Activated CD4-positive, alpha-beta T cell treated with anti-CD3 and anti-CD28 coated beads, Interleukin-2, amount 10 ng/mL, durations not matched to agents 24 days and 14 days (primary cell): ENCODE results near the gene MMRN1. TPM values are rescaled to one million over a fixed set of nuclear protein-coding genes. Genes with fewer than 3 reads are reported as not detected.

ENCODE experiments used
- DNase-seq: peaks from one replicate; pipeline ENCODE4 v3.0.0; 2022
- H3K27ac Mint-ChIP-seq: one replicate; pipeline ENCODE4 v1.8.0; 2022; ENCODE audit warnings: mild to moderate bottlenecking, mixed read lengths
- H3K27me3 Mint-ChIP-seq: one replicate; pipeline ENCODE4 v1.8.0; 2022; ENCODE audit warnings: mixed read lengths
- H3K36me3 Mint-ChIP-seq: one replicate; pipeline ENCODE4 v1.8.0; 2022; ENCODE audit warnings: low read depth, mild to moderate bottlenecking, mixed read lengths
- H3K4me1 Mint-ChIP-seq: one replicate; pipeline ENCODE4 v1.8.0; 2021; ENCODE audit warnings: mixed read lengths
- H3K4me3 Mint-ChIP-seq: one replicate; pipeline ENCODE4 v1.8.0; 2022; ENCODE audit warnings: mild to moderate bottlenecking, moderate library complexity, mixed read lengths
- H3K9me3 Mint-ChIP-seq: one replicate; pipeline ENCODE4 v1.8.0; 2021; ENCODE audit warnings: mixed read lengths
- intact Hi-C: fragments of 100-400 bp; cut with micrococcal nuclease; formaldehyde crosslinking; loops from one replicate; pipeline ENCODE4 v1.15.1; 2023
- total RNA-seq: library from RNA; stranded (reverse); gene quantifications from 2 replicates; pipeline ENCODE4 v1.2.3, GENCODE V29; 2022

The MMRN1 gene
- total RNA-seq, 1 donor from 2014 or later: not detected

GRCh38 chr4:89995006-89995405, 100.4 kb downstream of the MMRN1 start:
- Mint-ChIP-seq H3K27ac (no peak overlapping the region), H3K4me3 (no peak overlapping the region), H3K27me3 (no peaks in the 10 kb centered on the region), H3K4me1 (no peaks in the 10 kb centered on the region), H3K9me3 (no peaks in the 10 kb centered on the region), H3K36me3 (no peaks in the 10 kb centered on the region)
- intact Hi-C loops: no loop called here
- DNase-seq: no peak

DNA sequence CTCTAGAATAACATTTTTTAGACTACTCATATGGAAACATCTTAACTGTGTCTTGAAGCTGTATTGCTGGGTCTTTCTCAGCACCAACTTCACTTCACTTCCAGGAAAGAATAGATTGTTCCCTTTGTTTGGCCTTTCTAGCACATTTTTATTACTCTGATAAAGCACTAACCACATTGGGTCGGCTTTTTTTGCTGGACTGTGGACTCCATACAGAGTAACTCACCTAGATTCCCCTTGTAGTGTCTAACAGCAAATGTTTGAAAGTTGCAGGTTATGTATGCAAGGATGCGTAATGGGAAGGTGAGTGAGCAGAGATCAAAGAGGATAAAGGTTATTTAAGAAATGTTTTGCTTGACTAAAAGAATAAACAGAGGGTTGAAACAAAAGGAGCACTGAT, 101.2 kb downstream of the MMRN1 start:
- Mint-ChIP-seq H3K27me3 (no peaks in the 10 kb centered on the region), H3K27ac (no peak overlapping the region), H3K4me1 (no peaks in the 10 kb centered on the region), H3K36me3 (no peaks in the 10 kb centered on the region), H3K9me3 (no peaks in the 10 kb centered on the region), H3K4me3 (no peak overlapping the region)
- no peak for DNase-seq
- intact Hi-C loops: no loop called here

DNA sequence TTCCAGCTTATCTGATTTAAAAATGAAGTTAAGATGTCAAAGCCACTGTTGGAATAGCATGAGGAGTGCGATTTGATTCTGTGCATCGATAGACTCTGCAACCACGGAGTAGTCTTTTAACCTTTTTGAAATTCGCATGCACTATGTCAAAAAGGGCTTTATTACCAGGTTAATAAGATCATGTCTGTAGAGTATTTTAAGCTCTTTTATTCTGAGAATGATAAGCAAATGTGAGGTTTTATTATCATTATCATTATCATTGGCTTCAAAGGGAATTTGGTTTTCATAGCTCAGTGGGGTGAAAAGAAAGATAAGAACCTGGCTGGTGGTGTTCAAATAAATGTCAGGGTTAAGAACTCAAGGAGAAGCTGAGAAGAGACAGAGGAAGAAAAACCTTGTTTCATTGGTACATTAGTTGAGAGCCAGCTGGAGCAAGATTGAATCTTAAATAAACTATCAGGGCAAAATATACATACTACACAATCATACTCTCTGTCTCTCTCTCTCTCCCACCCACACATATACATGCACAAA, 102.6 kb downstream of the MMRN1 start:
- intact Hi-C loops: no loop called here
- Mint-ChIP-seq H3K4me3 (no peak overlapping the region), H3K4me1 (no peaks in the 10 kb centered on the region), H3K9me3 (no peaks in the 10 kb centered on the region), H3K27ac (no peak overlapping the region), H3K36me3 (no peaks in the 10 kb centered on the region), H3K27me3 (no peaks in the 10 kb centered on the region)
- no peak for DNase-seq

GRCh38 chr4:89998469-89999011, 103.9 kb downstream of the MMRN1 start:
- intact Hi-C loops: no loop called here
- H3K27me3 Mint-ChIP-seq: no peaks in the 10 kb centered on the region
- H3K4me1 Mint-ChIP-seq: no peaks in the 10 kb centered on the region
- H3K36me3 Mint-ChIP-seq: no peaks in the 10 kb centered on the region
- no peak for DNase-seq
- no peak overlapping the region for H3K4me3 Mint-ChIP-seq
- no peaks in the 10 kb centered on the region for H3K9me3 Mint-ChIP-seq
- H3K27ac Mint-ChIP-seq: no peak overlapping the region

DNA sequence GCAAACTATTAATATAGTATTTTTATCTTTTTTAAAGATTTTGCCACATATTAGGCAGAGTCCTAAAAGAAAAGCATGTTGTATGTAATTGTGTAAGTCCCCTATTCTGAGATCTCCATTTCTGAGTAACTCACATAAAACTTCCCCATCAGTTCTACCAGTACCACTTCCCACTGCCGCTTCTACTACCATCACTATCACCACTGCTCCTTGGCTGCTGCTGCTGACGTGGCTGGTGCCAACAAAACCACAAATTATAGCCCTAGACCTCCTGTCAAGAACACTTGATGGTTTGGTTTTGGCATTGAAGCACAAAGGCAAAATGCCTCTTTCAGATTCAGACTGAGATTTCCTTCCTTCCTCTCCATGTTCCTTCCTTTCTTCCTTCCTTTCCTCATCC, 106.4 kb downstream of the MMRN1 start:
- Mint-ChIP-seq H3K27ac (no peak overlapping the region), H3K4me3 (no peak overlapping the region), H3K27me3 (no peaks in the 10 kb centered on the region), H3K36me3 (no peaks in the 10 kb centered on the region), H3K4me1 (no peaks in the 10 kb centered on the region), H3K9me3 (no peaks in the 10 kb centered on the region)
- DNase-seq: no peak
- intact Hi-C loops: no loop called here

DNA sequence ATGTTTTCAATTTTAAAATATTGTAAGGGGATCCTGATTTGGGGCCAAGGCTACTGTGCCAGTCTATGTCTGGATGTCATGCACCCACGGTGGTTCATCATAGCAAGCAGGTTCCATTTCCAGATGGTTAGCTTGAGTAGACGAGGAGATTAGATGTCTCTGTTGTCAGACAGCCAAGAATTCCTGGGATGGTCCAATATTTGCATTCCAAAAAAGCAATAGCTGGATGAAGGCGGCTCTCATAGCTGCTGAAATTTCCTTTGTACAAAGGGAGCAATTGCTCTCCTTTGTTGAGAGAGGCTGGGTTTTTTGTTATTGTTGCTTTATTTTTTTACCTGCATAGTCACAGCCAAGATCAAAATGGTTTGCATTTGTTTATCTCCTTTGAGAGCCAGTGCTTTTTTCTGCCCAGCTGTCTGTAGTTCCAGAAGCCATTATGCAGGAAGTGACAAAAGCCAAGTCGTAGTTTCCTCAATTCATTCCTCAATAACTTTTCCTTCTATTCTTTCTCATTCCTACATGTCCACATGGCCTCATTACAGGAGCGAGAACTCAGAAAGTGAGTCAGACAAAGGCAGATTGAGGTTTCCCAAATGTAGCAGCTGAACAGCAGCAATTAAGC, 107.9 kb downstream of the MMRN1 start:
- no peak overlapping the region for H3K27ac Mint-ChIP-seq
- no peaks in the 10 kb centered on the region for H3K9me3 Mint-ChIP-seq
- H3K36me3 Mint-ChIP-seq: no peaks in the 10 kb centered on the region
- H3K4me3 Mint-ChIP-seq: no peak overlapping the region
- no peak for DNase-seq
- H3K27me3 Mint-ChIP-seq: no peaks in the 10 kb centered on the region
- intact Hi-C loops: no loop called here
- H3K4me1 Mint-ChIP-seq: no peaks in the 10 kb centered on the region

Other genes starting within 250 kb of the MMRN1 start
- gene SNCA, start 57.7 kb upstream of the MMRN1 start, total RNA-seq: 0.19 and 0.23 TPM in 2 replicates
- not detected in 2 replicates for gene CCSER1, start 232.5 kb downstream of the MMRN1 start, total RNA-seq